H9 (cell line): ENCODE measurements around the gene GAS2L2. TPM values are rescaled to one million over a fixed set of nuclear protein-coding genes. Genes with fewer than 3 reads are reported as not detected.

Experiments
- DNase-seq: peaks from one replicate; pipeline ENCODE4 v3.0.0-alpha.2; 2017
- H2AFZ ChIP-seq: one replicate; pipeline ENCODE4 v1.6.1; 2013; ENCODE audit warnings: mild to moderate bottlenecking, low read length, control low read depth, moderate library complexity
- H2AK5ac ChIP-seq: 2 replicates; pipeline ENCODE4 v1.6.1; 2013; ENCODE audit warnings: low read length, control low read depth, mixed read lengths; ENCODE audit not compliant: insufficient read length
- H2BK120ac ChIP-seq: one replicate; pipeline ENCODE4 v1.6.1; 2013; ENCODE audit warnings: low read depth, mild to moderate bottlenecking, low read length, control low read depth, inconsistent platforms; ENCODE audit not compliant: poor library complexity, severe bottlenecking
- H2BK12ac ChIP-seq: 2 replicates; pipeline ENCODE4 v1.6.1; 2013; ENCODE audit warnings: low read length, control low read depth, mixed read lengths, low read depth; ENCODE audit not compliant: insufficient read length
- H2BK15ac ChIP-seq: 2 replicates; pipeline ENCODE4 v1.6.1; 2013; ENCODE audit warnings: low read depth, low read length, control low read depth
- H2BK20ac ChIP-seq: one replicate; pipeline ENCODE4 v1.6.1; 2013; ENCODE audit warnings: low read depth, mild to moderate bottlenecking, low read length, control low read depth, inconsistent platforms; ENCODE audit not compliant: poor library complexity, severe bottlenecking
- H2BK5ac ChIP-seq: 2 replicates; pipeline ENCODE4 v1.6.1; 2013; ENCODE audit warnings: low read length, control low read depth, mixed read lengths; ENCODE audit not compliant: insufficient read length
- H3K14ac ChIP-seq: 2 replicates; pipeline ENCODE4 v1.6.1; 2013; ENCODE audit warnings: low read length, control low read depth; ENCODE audit not compliant: insufficient read depth
- H3K18ac ChIP-seq: 2 replicates; pipeline ENCODE4 v1.6.1; 2013; ENCODE audit warnings: low read depth, mild to moderate bottlenecking, mixed read lengths, low read length, control low read depth; ENCODE audit not compliant: insufficient read length
- H3K23ac ChIP-seq: 2 replicates; pipeline ENCODE4 v1.6.1; 2013; ENCODE audit warnings: low read length, control low read depth, mixed read lengths, low read depth; ENCODE audit not compliant: insufficient read length
- H3K23me2 ChIP-seq: 2 replicates; pipeline ENCODE4 v1.6.1; 2013; ENCODE audit warnings: low read depth, mild to moderate bottlenecking, mixed read lengths, low read length, control low read depth; ENCODE audit not compliant: insufficient read length, poor library complexity, severe bottlenecking
- H3K27ac ChIP-seq: 2 replicates; pipeline ENCODE4 v1.5.1; 2013; ENCODE audit warnings: low read length, control low read depth, mixed read lengths, low read depth; ENCODE audit not compliant: insufficient read length
- H3K27me3 ChIP-seq: 2 replicates; pipeline ENCODE4 v1.6.1; 2013; ENCODE audit warnings: low read length, control low read depth, inconsistent platforms; ENCODE audit not compliant: insufficient read depth
- H3K4ac ChIP-seq: 2 replicates; pipeline ENCODE4 v1.6.1; 2013; ENCODE audit warnings: low read depth, mild to moderate bottlenecking, control low read depth, inconsistent platforms, low read length, moderate library complexity
- H3K4me1 ChIP-seq: 2 replicates; pipeline ENCODE4 v1.6.1; 2013; ENCODE audit warnings: low read length, control low read depth, inconsistent platforms; ENCODE audit not compliant: insufficient read depth
- H3K4me2 ChIP-seq: 2 replicates; pipeline ENCODE4 v1.6.1; 2013; ENCODE audit warnings: low read length, control low read depth, mixed read lengths; ENCODE audit not compliant: insufficient read length, insufficient read depth
- H3K56ac ChIP-seq: 2 replicates; pipeline ENCODE4 v1.6.1; 2013; ENCODE audit warnings: low read depth, mild to moderate bottlenecking, mixed read lengths, low read length, control low read depth; ENCODE audit not compliant: insufficient read length
- H3K79me1 ChIP-seq: 2 replicates; pipeline ENCODE4 v1.6.1; 2013; ENCODE audit warnings: low read depth, mild to moderate bottlenecking, moderate library complexity, low read length, control low read depth, inconsistent platforms; ENCODE audit not compliant: insufficient read depth, poor library complexity, severe bottlenecking
- H3K79me2 ChIP-seq: 2 replicates; pipeline ENCODE4 v1.6.1; 2013; ENCODE audit warnings: low read length, control low read depth, inconsistent platforms; ENCODE audit not compliant: insufficient read depth
- H3K9ac ChIP-seq: 2 replicates; pipeline ENCODE4 v1.6.1; 2013; ENCODE audit warnings: low read length, control low read depth, mixed read lengths; ENCODE audit not compliant: insufficient read length; ENCODE audit errors: extremely low read depth
- H3K9me3 ChIP-seq: one replicate; pipeline ENCODE4 v1.6.1; 2013; ENCODE audit warnings: low read depth, low read length, inconsistent platforms; ENCODE audit not compliant: control insufficient read depth
- H3T11ph ChIP-seq: one replicate; pipeline ENCODE4 v1.6.1; 2013; ENCODE audit warnings: mild to moderate bottlenecking, low read length, control low read depth, inconsistent platforms
- H4K20me1 ChIP-seq: one replicate; pipeline ENCODE4 v1.6.1; 2013; ENCODE audit not compliant: control insufficient read depth, insufficient read length, insufficient read depth
- H4K5ac ChIP-seq: 2 replicates; pipeline ENCODE4 v1.6.1; 2013; ENCODE audit warnings: low read depth, mild to moderate bottlenecking, mixed read lengths, low read length, control low read depth; ENCODE audit not compliant: insufficient read length
- H4K8ac ChIP-seq: replicated peaks from 2 replicates; pipeline ENCODE4 v1.6.1; 2013; ENCODE audit warnings: low read length, control low read depth, mixed read lengths, low read depth; ENCODE audit not compliant: insufficient read length
- H4K91ac ChIP-seq: 2 replicates; pipeline ENCODE4 v1.6.1; 2013; ENCODE audit warnings: low read depth, mild to moderate bottlenecking, moderate library complexity, mixed read lengths, low read length, control low read depth; ENCODE audit not compliant: insufficient read length
- H3K27ac Mint-ChIP-seq, 3 experiments: 2 replicates in 2 of 3; 3 replicates in 1 of 3; pipeline ENCODE4 v1.8.0; 2020 to 2021; ENCODE audit warnings: mixed read lengths in 3 of 3, mild to moderate bottlenecking in 1 of 3, moderate library complexity in 1 of 3
- H3K27me3 Mint-ChIP-seq: 2 replicates; pipeline ENCODE4 v1.8.0; 2021; ENCODE audit warnings: low read depth, mild to moderate bottlenecking, moderate library complexity, mixed read lengths
- H3K36me3 Mint-ChIP-seq, 3 experiments: 2 replicates in 2 of 3; 3 replicates in 1 of 3; pipeline ENCODE4 v1.8.0; 2020 to 2021; ENCODE audit warnings: low read depth in 3 of 3, mixed read lengths in 3 of 3; ENCODE audit not compliant: insufficient read depth in 1 of 3
- H3K4me1 Mint-ChIP-seq, 2 experiments: 2 replicates each; pipeline ENCODE4 v1.8.0; 2020; ENCODE audit warnings: mixed read lengths in 2 of 2
- H3K4me3 Mint-ChIP-seq, 2 experiments: 2 replicates in 1 of 2; 3 replicates in 1 of 2; pipeline ENCODE4 v1.8.0; 2020 to 2021; ENCODE audit warnings: mild to moderate bottlenecking in 2 of 2, mixed read lengths in 2 of 2, moderate library complexity in 1 of 2
- H3K9me3 Mint-ChIP-seq, 2 experiments: 2 replicates in 1 of 2; 3 replicates in 1 of 2; pipeline ENCODE4 v1.8.0; 2020; ENCODE audit warnings: mild to moderate bottlenecking in 2 of 2, mixed read lengths in 2 of 2, moderate library complexity in 1 of 2
- WGBS: extraction: QIAGEN DNeasy Blood & Tissue Kit; methylation state at CpG from one replicate; pipeline ENCODE4 v1.1.7; 2013; ENCODE audit warnings: missing lambda C conversion rate, low lambda C conversion rate, mixed read lengths; ENCODE audit not compliant: insufficient read length; ENCODE audit errors: extremely low coverage; 5-methylcytosine and 5-hydroxymethylcytosine counted together
- total RNA-seq: library from RNA; stranded (reverse); gene quantifications from 2 replicates; pipeline ENCODE4 v1.2.1, GENCODE V29; 2021
- TF ChIP-seq, protein P1 (sequence below): fragments of 200-600 bp; sonication (generic); conservative IDR thresholded peaks from 3 replicates; pipeline ENCODE4 v1.8.0; 2021; ENCODE audit warnings: antibody characterized with exemption, mild to moderate bottlenecking

GAS2L2 gene
- total RNA-seq, 1 experiment from 2014 or later, result not detected

DNA sequence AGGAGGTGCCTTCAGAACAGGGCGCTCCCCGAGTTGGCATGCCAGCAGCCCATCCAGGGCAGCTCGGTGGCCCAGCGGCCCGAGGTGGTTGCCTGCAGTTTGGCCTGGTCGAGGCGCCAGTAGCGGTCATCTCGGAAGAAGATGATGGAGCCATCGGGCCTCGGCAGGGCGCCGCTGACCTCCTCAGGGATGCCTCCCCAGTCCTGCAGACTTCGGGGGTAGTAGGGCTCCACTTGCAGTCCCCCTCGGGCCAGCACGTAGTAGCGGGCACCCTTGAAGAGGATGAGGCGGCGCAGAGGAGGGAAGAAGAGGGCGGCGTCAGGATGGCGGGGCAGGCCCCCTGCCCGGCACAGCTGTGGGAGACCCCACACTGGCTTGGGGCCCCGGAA lies 13.4 kb upstream of the GAS2L2 start:
- TF ChIP-seq, protein P1, sequence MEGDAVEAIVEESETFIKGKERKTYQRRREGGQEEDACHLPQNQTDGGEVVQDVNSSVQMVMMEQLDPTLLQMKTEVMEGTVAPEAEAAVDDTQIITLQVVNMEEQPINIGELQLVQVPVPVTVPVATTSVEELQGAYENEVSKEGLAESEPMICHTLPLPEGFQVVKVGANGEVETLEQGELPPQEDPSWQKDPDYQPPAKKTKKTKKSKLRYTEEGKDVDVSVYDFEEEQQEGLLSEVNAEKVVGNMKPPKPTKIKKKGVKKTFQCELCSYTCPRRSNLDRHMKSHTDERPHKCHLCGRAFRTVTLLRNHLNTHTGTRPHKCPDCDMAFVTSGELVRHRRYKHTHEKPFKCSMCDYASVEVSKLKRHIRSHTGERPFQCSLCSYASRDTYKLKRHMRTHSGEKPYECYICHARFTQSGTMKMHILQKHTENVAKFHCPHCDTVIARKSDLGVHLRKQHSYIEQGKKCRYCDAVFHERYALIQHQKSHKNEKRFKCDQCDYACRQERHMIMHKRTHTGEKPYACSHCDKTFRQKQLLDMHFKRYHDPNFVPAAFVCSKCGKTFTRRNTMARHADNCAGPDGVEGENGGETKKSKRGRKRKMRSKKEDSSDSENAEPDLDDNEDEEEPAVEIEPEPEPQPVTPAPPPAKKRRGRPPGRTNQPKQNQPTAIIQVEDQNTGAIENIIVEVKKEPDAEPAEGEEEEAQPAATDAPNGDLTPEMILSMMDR, result no peak
- Histone ChIP-seq H3K18ac (no peak overlapping the region), H4K8ac (no peak overlapping the region), H4K5ac (no peak overlapping the region), H4K91ac (no peak overlapping the region), H3K79me2 (no peaks in the 10 kb centered on the region), H2BK15ac (no peak overlapping the region), H3K23ac (no peak overlapping the region), H3K14ac (no peak overlapping the region), H3K9me3 (no peaks in the 10 kb centered on the region), H2AK5ac (no peak overlapping the region), H3K4me2 (no peak overlapping the region), H3K27me3 (peaks cover 2% of the 10 kb centered on the region; the same call in 1 of the 2 replicates), H3K79me1 (no peaks in the 10 kb centered on the region), H3K56ac (no peak overlapping the region), H3K23me2 (peaks cover 5% of the 10 kb centered on the region), H2BK5ac (no peak overlapping the region), H2BK12ac (no peak overlapping the region), H3K27ac (no peak overlapping the region), H2BK120ac (no peak overlapping the region), H3T11ph (no peak overlapping the region), H4K20me1 (no peaks in the 10 kb centered on the region), H3K4ac (no peak overlapping the region), H3K9ac (no peak overlapping the region), H2BK20ac (no peak overlapping the region), H3K4me1 (no peaks in the 10 kb centered on the region; the same call in 1 of the 2 replicates), H2AFZ (no peak overlapping the region)
- Mint-ChIP-seq H3K36me3 (no peaks in the 10 kb centered on the region; a peak in 2 of 7 replicates), H3K4me1 (peaks cover 14 to 17% of the 10 kb centered on the region in 2 experiments), H3K9me3 (no peaks in the 10 kb centered on the region; a peak in 3 of 5 replicates), H3K27ac (no peak overlapping the region), H3K27me3 (peaks cover 26% of the 10 kb centered on the region), H3K4me3 (no peak overlapping the region)
- WGBS, result no CpG with 5 or more reads among the region's 24 CpGs
- no peak for DNase-seq
